Measurements from ENCODE around the gene TET3. TPM values are rescaled to one million over a fixed set of nuclear protein-coding genes. Genes with fewer than 3 reads are reported as not detected.

Gene TET3
- total RNA-seq, 4 donors from 2014 or later: 8.6 to 17.8 (median 11.4) TPM

DNA sequence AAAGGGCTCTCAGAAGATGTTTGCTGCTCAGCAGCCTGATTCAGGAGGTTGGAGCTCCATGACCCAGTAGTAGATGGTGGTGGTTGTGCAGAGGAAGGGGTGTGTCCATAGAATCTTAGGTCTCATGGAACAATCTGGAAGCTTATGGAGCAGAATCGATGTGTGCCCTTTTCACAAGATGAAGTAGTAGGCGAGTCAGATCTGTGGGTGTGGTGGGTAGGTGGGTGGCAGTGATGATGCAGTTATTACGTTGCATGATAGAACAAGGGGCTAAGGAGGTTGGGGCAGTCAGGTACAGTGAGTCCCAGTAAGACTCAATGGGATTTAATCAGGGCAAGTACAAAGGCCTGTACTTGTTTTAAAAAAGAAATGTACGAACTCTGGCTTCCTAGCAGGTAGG lies 9.1 kb downstream of the TET3 start:
- TF ChIP-seq, protein P1, sequence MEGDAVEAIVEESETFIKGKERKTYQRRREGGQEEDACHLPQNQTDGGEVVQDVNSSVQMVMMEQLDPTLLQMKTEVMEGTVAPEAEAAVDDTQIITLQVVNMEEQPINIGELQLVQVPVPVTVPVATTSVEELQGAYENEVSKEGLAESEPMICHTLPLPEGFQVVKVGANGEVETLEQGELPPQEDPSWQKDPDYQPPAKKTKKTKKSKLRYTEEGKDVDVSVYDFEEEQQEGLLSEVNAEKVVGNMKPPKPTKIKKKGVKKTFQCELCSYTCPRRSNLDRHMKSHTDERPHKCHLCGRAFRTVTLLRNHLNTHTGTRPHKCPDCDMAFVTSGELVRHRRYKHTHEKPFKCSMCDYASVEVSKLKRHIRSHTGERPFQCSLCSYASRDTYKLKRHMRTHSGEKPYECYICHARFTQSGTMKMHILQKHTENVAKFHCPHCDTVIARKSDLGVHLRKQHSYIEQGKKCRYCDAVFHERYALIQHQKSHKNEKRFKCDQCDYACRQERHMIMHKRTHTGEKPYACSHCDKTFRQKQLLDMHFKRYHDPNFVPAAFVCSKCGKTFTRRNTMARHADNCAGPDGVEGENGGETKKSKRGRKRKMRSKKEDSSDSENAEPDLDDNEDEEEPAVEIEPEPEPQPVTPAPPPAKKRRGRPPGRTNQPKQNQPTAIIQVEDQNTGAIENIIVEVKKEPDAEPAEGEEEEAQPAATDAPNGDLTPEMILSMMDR (IDR thresholded peaks at IDR 0.05): no peak
- no peak for ATAC-seq (ENCODE audit: low FRiP score)
- DNase-seq (ENCODE audit: low spot score): no peak

DNA sequence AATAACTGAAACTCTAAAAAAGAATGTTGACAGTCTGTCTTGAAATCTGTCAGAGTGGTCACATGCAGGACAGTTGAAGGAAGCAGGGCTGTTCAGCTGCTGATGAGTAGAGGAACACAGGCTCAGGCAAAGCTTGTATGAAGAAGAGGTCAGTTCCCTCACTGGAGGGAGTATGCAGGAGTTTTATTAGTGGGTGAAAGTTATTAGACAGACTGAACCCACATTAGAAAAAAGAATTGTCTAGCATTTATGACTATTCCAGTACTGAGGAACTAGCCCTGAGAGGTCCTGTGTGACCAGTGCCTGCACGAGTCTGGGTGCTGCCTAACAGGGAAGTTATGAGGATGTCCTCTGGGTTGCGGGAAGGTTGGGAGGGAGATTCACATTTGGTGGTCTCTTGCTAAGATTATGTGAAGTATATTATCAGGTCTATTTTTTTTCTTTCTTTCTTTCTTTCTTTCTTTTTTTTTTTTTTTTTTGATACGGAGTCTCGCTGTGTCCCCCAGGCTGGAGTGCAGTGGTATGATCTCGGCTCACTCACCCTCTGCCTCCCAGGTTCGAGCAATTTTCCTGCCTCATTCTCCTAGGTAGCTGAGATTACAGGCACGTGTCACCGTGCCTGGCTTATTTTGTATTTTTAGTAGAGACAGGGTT lies 9.6 kb downstream of the TET3 start:
- TF ChIP-seq, protein P1 (IDR thresholded peaks at IDR 0.05): no peak
- DNase-seq (ENCODE audit: low spot score) (no peak), ATAC-seq (ENCODE audit: low FRiP score) (no peak)

DNA sequence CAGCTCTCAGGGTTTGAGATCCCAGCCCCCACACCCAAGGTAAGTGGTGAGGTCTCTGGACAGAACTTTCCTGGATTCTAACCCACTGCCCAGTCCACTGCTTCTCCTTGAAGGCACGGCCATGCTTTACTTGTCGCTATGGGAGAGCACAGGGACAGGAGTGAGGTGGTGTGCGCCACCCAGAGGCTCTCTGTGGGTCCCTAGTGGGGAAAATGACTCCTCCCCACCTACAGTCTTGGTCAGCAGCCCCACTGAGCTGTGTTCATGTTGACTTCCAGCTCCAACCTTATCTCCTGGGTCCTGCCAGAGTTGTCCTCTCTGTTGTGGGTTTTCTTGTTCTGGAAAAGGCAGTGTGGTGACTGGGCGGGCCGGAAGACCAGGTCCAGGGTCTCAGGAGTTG lies 11.1 kb downstream of the TET3 start:
- no peak for DNase-seq (ENCODE audit: low spot score)
- ATAC-seq (ENCODE audit: low FRiP score): no peak
- TF ChIP-seq, protein P1 (IDR thresholded peaks at IDR 0.05): no peak

DNA sequence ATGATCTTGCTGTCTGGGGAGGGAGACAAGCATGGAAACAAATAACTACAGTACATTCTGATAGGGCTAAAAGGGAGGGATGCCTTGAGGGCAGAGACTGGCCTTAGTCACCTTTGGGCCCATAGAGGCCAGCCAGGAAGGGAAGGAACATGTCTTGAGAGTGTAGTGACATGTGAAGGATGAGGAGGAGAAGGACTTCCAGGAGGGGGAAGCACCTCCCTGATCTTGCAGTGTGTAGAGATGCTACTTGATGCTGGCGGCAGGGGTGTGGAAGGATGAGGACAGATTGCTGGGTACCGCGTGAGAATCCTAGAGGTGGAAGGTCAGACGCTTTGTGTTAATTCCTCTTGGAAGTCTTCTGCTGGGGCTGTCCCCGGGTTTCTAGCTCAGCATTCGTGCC lies 13.1 kb downstream of the TET3 start:
- TF ChIP-seq, protein P1 (IDR thresholded peaks at IDR 0.05): no peak
- ATAC-seq (ENCODE audit: low FRiP score): no peak
- DNase-seq (ENCODE audit: low spot score): no peak

DNA sequence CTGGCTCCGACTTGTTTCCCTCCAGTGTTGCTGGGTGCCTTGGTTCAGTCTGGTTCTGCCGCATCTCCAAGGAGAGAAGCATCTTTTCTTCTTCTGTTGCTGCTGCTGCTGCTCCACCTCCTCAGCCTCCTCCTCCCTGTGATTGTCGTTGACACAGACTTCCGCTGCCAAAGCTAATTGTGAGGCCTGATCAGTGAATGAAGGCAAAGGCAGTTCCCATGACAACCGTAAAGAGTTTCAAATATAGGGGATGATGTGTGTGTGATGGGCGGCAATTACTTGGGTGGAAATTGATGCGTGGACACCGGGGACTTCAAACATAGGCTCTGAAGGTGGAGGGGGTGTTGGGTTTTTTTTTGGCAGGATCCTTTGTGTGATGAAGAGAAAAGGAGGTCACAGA lies 13.7 kb downstream of the TET3 start:
- ATAC-seq (ENCODE audit: low FRiP score): no peak
- TF ChIP-seq, protein P1 (IDR thresholded peaks at IDR 0.05): no peak

DNA sequence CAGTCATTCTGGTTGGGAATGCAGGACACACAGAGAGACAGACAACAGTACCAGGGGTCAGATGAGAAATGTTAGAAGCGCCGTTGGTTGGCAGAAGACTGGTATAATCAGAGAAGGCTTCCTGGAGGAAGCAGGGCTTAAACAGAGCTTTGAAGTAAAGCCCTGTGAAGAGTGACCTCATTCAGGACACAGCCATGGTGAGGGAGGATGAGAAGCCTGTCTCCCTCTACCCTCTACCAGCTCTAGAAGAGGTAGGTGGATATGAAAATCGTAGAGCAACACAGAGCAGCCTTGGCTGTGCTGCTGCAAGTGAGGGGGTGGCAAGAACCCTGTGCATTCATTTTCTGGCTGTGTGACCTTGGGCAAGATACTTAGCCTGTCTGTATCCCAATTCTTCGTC lies 14.2 kb downstream of the TET3 start:
- no peak for ATAC-seq (ENCODE audit: low FRiP score)
- DNase-seq (ENCODE audit: low spot score): no peak
- TF ChIP-seq, protein P1 (IDR thresholded peaks at IDR 0.05): no peak

More for the DNA sequence above, 13.7 kb downstream of the TET3 start:
- DNase-seq (ENCODE audit: low spot score): no peak

DNA sequence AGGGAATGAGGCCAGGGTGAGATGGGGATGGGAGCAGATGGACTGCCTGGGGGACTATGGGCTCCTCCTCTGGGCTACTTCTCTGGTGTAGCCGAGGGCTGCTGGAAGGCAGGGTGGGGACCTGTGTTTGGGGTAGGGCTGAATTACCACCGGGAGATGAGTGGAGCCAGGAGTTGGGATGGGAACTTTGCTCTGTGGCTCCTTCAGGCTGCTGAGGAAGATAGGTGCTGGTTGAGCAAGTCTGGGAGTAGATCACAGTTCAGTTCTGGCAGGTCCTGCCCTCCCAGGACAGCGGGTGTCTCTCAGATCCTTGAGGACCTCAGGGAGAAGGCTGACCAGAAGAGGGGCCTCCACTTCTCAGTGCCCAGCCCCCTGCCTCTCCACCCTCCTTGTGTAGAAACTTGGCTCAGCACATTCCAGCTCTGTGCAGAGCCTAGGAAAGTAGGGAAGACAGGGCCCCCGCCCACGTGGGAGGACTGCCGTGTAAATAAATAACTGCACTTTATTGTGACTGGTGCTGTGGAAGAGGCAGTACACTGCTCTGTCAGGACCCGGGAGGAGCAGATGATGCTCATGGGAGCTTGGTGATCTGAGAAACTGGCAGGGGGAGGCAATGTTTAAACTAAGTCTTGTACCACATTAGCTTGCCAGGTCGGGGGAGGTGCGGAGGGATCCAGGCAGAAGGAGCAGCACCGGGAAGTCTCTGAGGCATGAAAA lies 15.3 kb downstream of the TET3 start:
- DNase-seq (ENCODE audit: low spot score): no peak
- peak; percentile 48 for ATAC-seq (ENCODE audit: low FRiP score)
- TF ChIP-seq, protein P1 (IDR thresholded peaks at IDR 0.05): no peak
